Measurements from ENCODE around the gene CADPS.

The CADPS gene

GRCh38 chr3:62774221-62774620 is 101.0 kb downstream of the CADPS start:
- H3K27ac Mint-ChIP-seq: no peak overlapping the region
- no peak for TF ChIP-seq CTCF (IDR thresholded peaks at IDR 0.05)
- H3K4me1 Mint-ChIP-seq: peaks cover 7% of the 10 kb centered on the region
- DNase-seq: no peak
- H3K9me3 Mint-ChIP-seq: no peaks in the 10 kb centered on the region
- H3K36me3 Mint-ChIP-seq (ENCODE audit: low read depth): no peaks in the 10 kb centered on the region
- H3K27me3 Mint-ChIP-seq (ENCODE audit: low read depth, poor library complexity): peaks cover 5% of the 10 kb centered on the region
- no peak overlapping the region for H3K4me3 Mint-ChIP-seq

- H3K9me3 Mint-ChIP-seq: no peaks in the 10 kb centered on the region
- no peak for TF ChIP-seq CTCF (IDR thresholded peaks at IDR 0.05)
- no peak overlapping the region for H3K27ac Mint-ChIP-seq
- peaks cover 7% of the 10 kb centered on the region for H3K4me1 Mint-ChIP-seq
- DNase-seq: no peak
- H3K36me3 Mint-ChIP-seq (ENCODE audit: low read depth): no peaks in the 10 kb centered on the region
- H3K4me3 Mint-ChIP-seq: no peak overlapping the region
- H3K27me3 Mint-ChIP-seq (ENCODE audit: low read depth, poor library complexity): peaks cover 5% of the 10 kb centered on the region
Measured at GRCh38 chr3:62771331-62772072, 103.7 kb downstream of the CADPS start.

GRCh38 chr3:62768896-62769295 is 106.3 kb downstream of the CADPS start:
- H3K4me3 Mint-ChIP-seq: no peak overlapping the region
- no peak for DNase-seq
- no peaks in the 10 kb centered on the region for H3K36me3 Mint-ChIP-seq (ENCODE audit: low read depth)
- H3K4me1 Mint-ChIP-seq: peaks cover 7% of the 10 kb centered on the region
- no peak overlapping the region for H3K27ac Mint-ChIP-seq
- H3K9me3 Mint-ChIP-seq: no peaks in the 10 kb centered on the region
- TF ChIP-seq CTCF (IDR thresholded peaks at IDR 0.05): no peak
- no peaks in the 10 kb centered on the region for H3K27me3 Mint-ChIP-seq (ENCODE audit: low read depth, poor library complexity)

GRCh38 chr3:62761711-62762110 is 113.5 kb downstream of the CADPS start:
- no peaks in the 10 kb centered on the region for H3K27me3 Mint-ChIP-seq (ENCODE audit: low read depth, poor library complexity)
- no peak for TF ChIP-seq CTCF (IDR thresholded peaks at IDR 0.05)
- H3K36me3 Mint-ChIP-seq (ENCODE audit: low read depth): no peaks in the 10 kb centered on the region
- H3K27ac Mint-ChIP-seq: no peak overlapping the region
- no peak overlapping the region for H3K4me3 Mint-ChIP-seq
- no peak for DNase-seq
- no peaks in the 10 kb centered on the region for H3K4me1 Mint-ChIP-seq
- no peaks in the 10 kb centered on the region for H3K9me3 Mint-ChIP-seq

- TF ChIP-seq CTCF (IDR thresholded peaks at IDR 0.05): no peak
Measured at GRCh38 chr3:62761311-62761710, 113.9 kb downstream of the CADPS start.

More at GRCh38 chr3:62761311-62761710, 113.9 kb downstream of the CADPS start:
- no peak for DNase-seq
- Mint-ChIP-seq H3K27ac (no peak overlapping the region), H3K36me3 (ENCODE audit: low read depth) (no peaks in the 10 kb centered on the region), H3K4me1 (no peaks in the 10 kb centered on the region), H3K9me3 (no peaks in the 10 kb centered on the region), H3K27me3 (ENCODE audit: low read depth, poor library complexity) (no peaks in the 10 kb centered on the region), H3K4me3 (no peak overlapping the region)
